ENCODE results near the gene CCDC152. TPM values are rescaled to one million over a fixed set of nuclear protein-coding genes. Genes with fewer than 3 reads are reported as not detected.

Gene CCDC152
- total RNA-seq, 1 donor from 2014 or later, result not detected

DNA sequence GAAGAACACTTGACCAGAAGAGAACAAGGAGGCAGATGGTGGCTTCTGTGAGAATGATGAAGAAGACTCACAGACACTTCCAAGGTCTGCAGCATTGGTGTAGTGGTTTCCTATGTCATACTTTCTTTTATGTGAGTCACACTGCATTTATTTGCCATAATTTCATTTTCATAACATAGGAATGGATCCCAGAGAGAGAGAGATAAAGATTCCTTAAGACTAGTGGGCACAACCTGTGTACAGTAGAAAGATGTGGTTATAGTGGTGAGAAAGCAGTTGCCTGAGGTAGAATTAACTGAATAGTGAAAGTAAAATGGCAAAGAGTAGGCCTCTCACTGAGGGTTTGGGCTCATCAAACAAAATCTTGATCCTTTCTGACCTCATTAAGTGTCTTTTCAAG is 7.6 kb upstream of the CCDC152 start:
- TF ChIP-seq, protein P1, sequence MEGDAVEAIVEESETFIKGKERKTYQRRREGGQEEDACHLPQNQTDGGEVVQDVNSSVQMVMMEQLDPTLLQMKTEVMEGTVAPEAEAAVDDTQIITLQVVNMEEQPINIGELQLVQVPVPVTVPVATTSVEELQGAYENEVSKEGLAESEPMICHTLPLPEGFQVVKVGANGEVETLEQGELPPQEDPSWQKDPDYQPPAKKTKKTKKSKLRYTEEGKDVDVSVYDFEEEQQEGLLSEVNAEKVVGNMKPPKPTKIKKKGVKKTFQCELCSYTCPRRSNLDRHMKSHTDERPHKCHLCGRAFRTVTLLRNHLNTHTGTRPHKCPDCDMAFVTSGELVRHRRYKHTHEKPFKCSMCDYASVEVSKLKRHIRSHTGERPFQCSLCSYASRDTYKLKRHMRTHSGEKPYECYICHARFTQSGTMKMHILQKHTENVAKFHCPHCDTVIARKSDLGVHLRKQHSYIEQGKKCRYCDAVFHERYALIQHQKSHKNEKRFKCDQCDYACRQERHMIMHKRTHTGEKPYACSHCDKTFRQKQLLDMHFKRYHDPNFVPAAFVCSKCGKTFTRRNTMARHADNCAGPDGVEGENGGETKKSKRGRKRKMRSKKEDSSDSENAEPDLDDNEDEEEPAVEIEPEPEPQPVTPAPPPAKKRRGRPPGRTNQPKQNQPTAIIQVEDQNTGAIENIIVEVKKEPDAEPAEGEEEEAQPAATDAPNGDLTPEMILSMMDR (IDR thresholded peaks at IDR 0.05), result no peak
- TF ChIP-seq POLR2AphosphoS5 (IDR thresholded peaks at IDR 0.05; ENCODE audit: insufficient read depth in 1 of 2, low read depth in 1 of 2), result no peak
- TF ChIP-seq POLR2A (IDR thresholded peaks at IDR 0.05), result no peak

GRCh38 chr5:42750507-42750906 is 6.1 kb upstream of the CCDC152 start:
- intact Hi-C loops (cut with DNase I), result no loop called here
- no peak for DNase-seq (ENCODE audit: extremely low spot score in 2 of 2)
- no peaks in the 10 kb centered on the region for H3K36me3 ChIP-seq

More for the DNA sequence above, 7.6 kb upstream of the CCDC152 start:
- Histone ChIP-seq H3K27ac (no peak overlapping the region), H3K36me3 (no peaks in the 10 kb centered on the region), H3K4me3 (no peak overlapping the region), H3K4me1 (no peaks in the 10 kb centered on the region), H3K9me3 (no peaks in the 10 kb centered on the region), H3K27me3 (no peaks in the 10 kb centered on the region)
- DNase-seq (ENCODE audit: extremely low spot score in 2 of 2), result no peak
- intact Hi-C loops (cut with DNase I), result no loop called here

GRCh38 chr5:42751044-42751443 is 5.6 kb upstream of the CCDC152 start:
- intact Hi-C loops (cut with DNase I), result no loop called here
- TF ChIP-seq POLR2AphosphoS5 (IDR thresholded peaks at IDR 0.05; ENCODE audit: insufficient read depth in 1 of 2, low read depth in 1 of 2), result peak in 1 of 2 donors; percentile 53
- TF ChIP-seq, protein P1 (IDR thresholded peaks at IDR 0.05), result no peak
- Histone ChIP-seq H3K4me1 (no peaks in the 10 kb centered on the region), H3K9me3 (no peaks in the 10 kb centered on the region), H3K27me3 (no peaks in the 10 kb centered on the region), H3K4me3 (no peak overlapping the region), H3K27ac (no peak overlapping the region), H3K36me3 (no peaks in the 10 kb centered on the region)
- DNase-seq (ENCODE audit: extremely low spot score in 2 of 2), result no peak

More at GRCh38 chr5:42750507-42750906, 6.1 kb upstream of the CCDC152 start:
- Histone ChIP-seq H3K27me3 (no peaks in the 10 kb centered on the region), H3K9me3 (no peaks in the 10 kb centered on the region), H3K4me1 (no peaks in the 10 kb centered on the region), H3K4me3 (no peak overlapping the region), H3K27ac (no peak overlapping the region)
- TF ChIP-seq, protein P1 (IDR thresholded peaks at IDR 0.05), result no peak
- TF ChIP-seq POLR2A (IDR thresholded peaks at IDR 0.05), result no peak
- TF ChIP-seq POLR2AphosphoS5 (IDR thresholded peaks at IDR 0.05; ENCODE audit: insufficient read depth in 1 of 2, low read depth in 1 of 2), result no peak

GRCh38 chr5:42753099-42753498 is 3.5 kb upstream of the CCDC152 start:
- no peak for DNase-seq (ENCODE audit: extremely low spot score in 2 of 2)
- H3K36me3 ChIP-seq, result no peaks in the 10 kb centered on the region
- no peak overlapping the region for H3K27ac ChIP-seq
- no peaks in the 10 kb centered on the region for H3K4me1 ChIP-seq
- intact Hi-C loops (cut with DNase I), result no loop called here
- no peak overlapping the region for H3K4me3 ChIP-seq
- no peaks in the 10 kb centered on the region for H3K27me3 ChIP-seq
- TF ChIP-seq POLR2A (IDR thresholded peaks at IDR 0.05) (no peak), POLR2AphosphoS5 (IDR thresholded peaks at IDR 0.05; ENCODE audit: insufficient read depth in 1 of 2, low read depth in 1 of 2) (no peak)
- TF ChIP-seq, protein P1 (IDR thresholded peaks at IDR 0.05), result no peak
- no peaks in the 10 kb centered on the region for H3K9me3 ChIP-seq

GRCh38 chr5:42759456-42759855 is 2.8 kb downstream of the CCDC152 start:
- intact Hi-C loops (cut with DNase I), result no loop called here
- TF ChIP-seq POLR2AphosphoS5 (IDR thresholded peaks at IDR 0.05; ENCODE audit: insufficient read depth in 1 of 2, low read depth in 1 of 2) (no peak), POLR2A (IDR thresholded peaks at IDR 0.05) (no peak)
- TF ChIP-seq, protein P1 (IDR thresholded peaks at IDR 0.05), result no peak

More at GRCh38 chr5:42759456-42759855, 2.8 kb downstream of the CCDC152 start:
- Histone ChIP-seq H3K9me3 (no peaks in the 10 kb centered on the region), H3K4me3 (no peak overlapping the region), H3K27me3 (no peaks in the 10 kb centered on the region), H3K4me1 (no peaks in the 10 kb centered on the region), H3K36me3 (no peaks in the 10 kb centered on the region), H3K27ac (no peak overlapping the region)
- no peak for DNase-seq (ENCODE audit: extremely low spot score in 2 of 2)

Data from vagina (tissue), 2 donors.